Loucy (cell line): Measurements from ENCODE around the gene IFNE.
"Not testable (repeated sequence)": the region's sequence is repeated elsewhere in the genome, so short reads cannot be mapped to it uniquely, and the experiment has no call there.

Experiments
- CTCF ChIP-seq: fragments of 200-600 bp; sonication (generic); conservative IDR thresholded peaks from 2 replicates; pipeline ENCODE4 v1.5.1; 2014; ENCODE audit warnings: mild to moderate bottlenecking, antibody characterized with exemption, low read length
- EZH2phosphoT487 ChIP-seq: fragments of 200-600 bp; IDR thresholded peaks from 2 replicates; pipeline ENCODE4 v1.6.1; 2018; ENCODE audit warnings: antibody characterized with exemption, mild to moderate bottlenecking, moderate library complexity, borderline replicate concordance

GRCh38 chr9:21435015-21435383 lies 47.1 kb downstream of the IFNE start:
- TF ChIP-seq CTCF, EZH2phosphoT487: not testable (repeated sequence)
